Liver (tissue), 3 donors: ENCODE results near the gene PPP2R2D.

Experiments
- ATF3 ChIP-seq: IDR thresholded peaks from 2 replicates; pipeline ENCODE4 v1.6.1; 2016; ENCODE audit warnings: antibody characterized with exemption
- FOXA1 ChIP-seq: IDR thresholded peaks from 2 replicates; pipeline ENCODE4 v1.6.1; 2016; ENCODE audit warnings: antibody characterized with exemption
- MAX ChIP-seq: IDR thresholded peaks from 2 replicates; pipeline ENCODE4 v1.6.1; 2016; ENCODE audit warnings: antibody characterized with exemption
- RAD21 ChIP-seq, 2 donors: IDR thresholded peaks; 2 replicates each; pipeline ENCODE4 v1.6.1; 2016; ENCODE audit warnings: antibody characterized with exemption in 2 of 2, mild to moderate bottlenecking in 2 of 2
- SP1 ChIP-seq: IDR thresholded peaks from 2 replicates; pipeline ENCODE4 v1.6.1; 2018; ENCODE audit warnings: antibody characterized with exemption, mild to moderate bottlenecking
- TAF1 ChIP-seq: conservative IDR thresholded peaks from 2 replicates; pipeline ENCODE4 v1.6.1; 2016; ENCODE audit warnings: antibody characterized with exemption, mild to moderate bottlenecking
- YY1 ChIP-seq: IDR thresholded peaks from 2 replicates; pipeline ENCODE4 v1.6.1; 2016; ENCODE audit warnings: antibody characterized with exemption, mild to moderate bottlenecking
- TF ChIP-seq, protein P1 (sequence below): fragments of 150-350 bp; IDR thresholded peaks from 2 replicates; pipeline ENCODE4 v1.5.1; 2017; ENCODE audit warnings: improper control_type of control experiment, low read depth, low read length; ENCODE audit not compliant: missing input control
- TF ChIP-seq, protein P2 (sequence below): IDR thresholded peaks from 2 replicates; pipeline ENCODE4 v1.6.1; 2016; ENCODE audit warnings: antibody characterized with exemption, mild to moderate bottlenecking
- donor health status: healthy.
- donor health status: healthy.

DNA sequence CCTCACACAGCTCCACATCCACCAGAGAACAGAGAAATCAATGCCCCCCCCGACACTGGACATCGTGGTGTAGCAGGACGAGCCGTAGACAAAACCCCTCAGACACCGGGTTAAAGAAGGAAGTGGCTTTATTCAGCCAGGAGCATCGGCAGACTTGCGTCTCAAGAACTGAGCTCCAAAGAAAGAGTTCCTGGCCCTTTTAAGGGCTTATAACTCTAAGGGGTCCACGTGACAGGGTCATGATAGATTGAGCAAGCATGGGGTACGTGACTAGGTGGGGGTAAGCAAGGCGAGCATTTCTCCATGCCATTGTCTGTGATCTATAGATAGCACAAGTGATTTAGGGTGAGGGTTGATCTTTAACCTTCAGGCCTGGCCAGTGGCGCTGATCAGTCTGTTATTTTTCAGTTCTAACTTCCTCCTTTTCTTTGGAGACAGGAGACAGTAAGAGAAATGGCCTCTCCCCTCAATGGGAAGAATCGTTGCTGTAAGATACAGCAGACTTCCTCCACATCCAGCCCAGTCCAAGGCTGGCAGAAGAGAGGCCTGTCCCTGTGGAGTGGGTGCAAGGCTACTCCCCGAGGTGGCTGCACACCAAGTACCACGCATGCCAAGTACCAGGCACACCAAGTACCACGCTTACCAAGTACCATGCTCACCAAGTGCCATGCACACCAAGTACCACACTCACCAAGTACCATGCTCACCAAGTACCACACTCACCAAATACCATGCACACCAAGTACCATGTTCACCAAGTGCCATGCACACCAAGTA is 19.5 kb upstream of the PPP2R2D start:
- TF ChIP-seq, protein P1, sequence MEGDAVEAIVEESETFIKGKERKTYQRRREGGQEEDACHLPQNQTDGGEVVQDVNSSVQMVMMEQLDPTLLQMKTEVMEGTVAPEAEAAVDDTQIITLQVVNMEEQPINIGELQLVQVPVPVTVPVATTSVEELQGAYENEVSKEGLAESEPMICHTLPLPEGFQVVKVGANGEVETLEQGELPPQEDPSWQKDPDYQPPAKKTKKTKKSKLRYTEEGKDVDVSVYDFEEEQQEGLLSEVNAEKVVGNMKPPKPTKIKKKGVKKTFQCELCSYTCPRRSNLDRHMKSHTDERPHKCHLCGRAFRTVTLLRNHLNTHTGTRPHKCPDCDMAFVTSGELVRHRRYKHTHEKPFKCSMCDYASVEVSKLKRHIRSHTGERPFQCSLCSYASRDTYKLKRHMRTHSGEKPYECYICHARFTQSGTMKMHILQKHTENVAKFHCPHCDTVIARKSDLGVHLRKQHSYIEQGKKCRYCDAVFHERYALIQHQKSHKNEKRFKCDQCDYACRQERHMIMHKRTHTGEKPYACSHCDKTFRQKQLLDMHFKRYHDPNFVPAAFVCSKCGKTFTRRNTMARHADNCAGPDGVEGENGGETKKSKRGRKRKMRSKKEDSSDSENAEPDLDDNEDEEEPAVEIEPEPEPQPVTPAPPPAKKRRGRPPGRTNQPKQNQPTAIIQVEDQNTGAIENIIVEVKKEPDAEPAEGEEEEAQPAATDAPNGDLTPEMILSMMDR = no peak
- TF ChIP-seq YY1 = no peak
- TF ChIP-seq FOXA1 = no peak
- TF ChIP-seq ATF3 = no peak
- no peak for TF ChIP-seq MAX
- no peak for TF ChIP-seq TAF1
- TF ChIP-seq, protein P2, sequence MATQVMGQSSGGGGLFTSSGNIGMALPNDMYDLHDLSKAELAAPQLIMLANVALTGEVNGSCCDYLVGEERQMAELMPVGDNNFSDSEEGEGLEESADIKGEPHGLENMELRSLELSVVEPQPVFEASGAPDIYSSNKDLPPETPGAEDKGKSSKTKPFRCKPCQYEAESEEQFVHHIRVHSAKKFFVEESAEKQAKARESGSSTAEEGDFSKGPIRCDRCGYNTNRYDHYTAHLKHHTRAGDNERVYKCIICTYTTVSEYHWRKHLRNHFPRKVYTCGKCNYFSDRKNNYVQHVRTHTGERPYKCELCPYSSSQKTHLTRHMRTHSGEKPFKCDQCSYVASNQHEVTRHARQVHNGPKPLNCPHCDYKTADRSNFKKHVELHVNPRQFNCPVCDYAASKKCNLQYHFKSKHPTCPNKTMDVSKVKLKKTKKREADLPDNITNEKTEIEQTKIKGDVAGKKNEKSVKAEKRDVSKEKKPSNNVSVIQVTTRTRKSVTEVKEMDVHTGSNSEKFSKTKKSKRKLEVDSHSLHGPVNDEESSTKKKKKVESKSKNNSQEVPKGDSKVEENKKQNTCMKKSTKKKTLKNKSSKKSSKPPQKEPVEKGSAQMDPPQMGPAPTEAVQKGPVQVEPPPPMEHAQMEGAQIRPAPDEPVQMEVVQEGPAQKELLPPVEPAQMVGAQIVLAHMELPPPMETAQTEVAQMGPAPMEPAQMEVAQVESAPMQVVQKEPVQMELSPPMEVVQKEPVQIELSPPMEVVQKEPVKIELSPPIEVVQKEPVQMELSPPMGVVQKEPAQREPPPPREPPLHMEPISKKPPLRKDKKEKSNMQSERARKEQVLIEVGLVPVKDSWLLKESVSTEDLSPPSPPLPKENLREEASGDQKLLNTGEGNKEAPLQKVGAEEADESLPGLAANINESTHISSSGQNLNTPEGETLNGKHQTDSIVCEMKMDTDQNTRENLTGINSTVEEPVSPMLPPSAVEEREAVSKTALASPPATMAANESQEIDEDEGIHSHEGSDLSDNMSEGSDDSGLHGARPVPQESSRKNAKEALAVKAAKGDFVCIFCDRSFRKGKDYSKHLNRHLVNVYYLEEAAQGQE = no peak
- TF ChIP-seq RAD21 (IDR thresholded peaks at IDR 0.05) = no peak
- no peak for TF ChIP-seq SP1
